ENCODE data around the gene SDC4.
A peak's percentile ranks its signal among the peaks of the same experiment; 100 is the strongest.

The SDC4 gene

GRCh38 chr20:45318386-45318939 is 29.8 kb downstream of the SDC4 start:
- no peak for DNase-seq (ENCODE audit: low read depth)

GRCh38 chr20:45317826-45318225 is 30.4 kb downstream of the SDC4 start:
- DNase-seq (ENCODE audit: low read depth), result no peak

GRCh38 chr20:45316150-45317080 is 31.8 kb downstream of the SDC4 start:
- DNase-seq (ENCODE audit: low read depth), result no peak

GRCh38 chr20:45315672-45316071 is 32.6 kb downstream of the SDC4 start:
- no peak for DNase-seq (ENCODE audit: low read depth)

- no peak for DNase-seq (ENCODE audit: low read depth)
Measured at GRCh38 chr20:45313943-45314342, 34.3 kb downstream of the SDC4 start.

GRCh38 chr20:45313065-45313695 is 35.0 kb downstream of the SDC4 start:
- DNase-seq (ENCODE audit: low read depth), result no peak

- DNase-seq (ENCODE audit: low read depth), result no peak
Measured at GRCh38 chr20:45312241-45312640, 36.0 kb downstream of the SDC4 start.

GRCh38 chr20:45311589-45312211 is 36.5 kb downstream of the SDC4 start:
- peak; percentile 45 for DNase-seq (ENCODE audit: low read depth)

GRCh38 chr20:45309075-45309474 is 39.1 kb downstream of the SDC4 start:
- no peak for DNase-seq (ENCODE audit: low read depth)

GRCh38 chr20:45308117-45308778 is 40.0 kb downstream of the SDC4 start, which contains the start of gene MATN4:
TSS of gene MATN4 (minus strand) at chr20:45308299. CDS start at chr20:45305582, 2,717 bp downstream.
- no peak for DNase-seq (ENCODE audit: low read depth)

- no peak for DNase-seq (ENCODE audit: low read depth)
Measured at GRCh38 chr20:45307076-45307640, 41.1 kb downstream of the SDC4 start.

GRCh38 chr20:45306431-45306982 is 41.7 kb downstream of the SDC4 start, which contains the start of gene RBPJL:
TSS of gene RBPJL (plus strand) at chr20:45306840. CDS start at chr20:45306923, 83 bp downstream.
- peak; percentile 40 for DNase-seq (ENCODE audit: low read depth)

GRCh38 chr20:45305262-45305661 is 43.0 kb downstream of the SDC4 start:
- DNase-seq (ENCODE audit: low read depth), result no peak

- no peak for DNase-seq (ENCODE audit: low read depth)
Measured at GRCh38 chr20:45304464-45304999, 43.7 kb downstream of the SDC4 start.

- DNase-seq (ENCODE audit: low read depth), result no peak
Measured at GRCh38 chr20:45303586-45304463, 44.4 kb downstream of the SDC4 start.

GRCh38 chr20:45301824-45302271 is 46.4 kb downstream of the SDC4 start:
- DNase-seq (ENCODE audit: low read depth), result no peak

- DNase-seq (ENCODE audit: low read depth), result no peak
Measured at GRCh38 chr20:45300961-45301360, 47.3 kb downstream of the SDC4 start.

GRCh38 chr20:45299786-45300185 is 48.4 kb downstream of the SDC4 start:
- DNase-seq (ENCODE audit: low read depth), result no peak

GRCh38 chr20:45297786-45298497 is 50.3 kb downstream of the SDC4 start:
- DNase-seq (ENCODE audit: low read depth), result no peak
